K562 (cell line): ENCODE results near the gene HOXC10. TPM values are rescaled to one million over a fixed set of nuclear protein-coding genes. Genes with fewer than 3 reads are reported as not detected.

ENCODE experiments used
- ATF1 ChIP-seq, 2 experiments: fragments of 450-650 bp in 1 of 2; IDR thresholded peaks; 2 replicates each; pipeline ENCODE4 v1.6.1; 2016; ENCODE audit warnings: missing compliant biosample characterization in 1 of 2, missing genetic modification characterization in 1 of 2
- ATF7 ChIP-seq: fragments of 450-650 bp; IDR thresholded peaks from 2 replicates; pipeline ENCODE4 v1.7.1; 2014; ENCODE audit warnings: mild to moderate bottlenecking, moderate library complexity
- CBX3 ChIP-seq, 2 experiments: IDR thresholded peaks; 1 replicate in 1 of 2; 2 replicates in 1 of 2; pipeline ENCODE4 v1.6.1; 2012; ENCODE audit warnings: inconsistent platforms in 2 of 2, low read length in 2 of 2, borderline replicate concordance in 1 of 2, control low read depth in 1 of 2
- CTBP1 ChIP-seq: fragments of 450-650 bp; IDR thresholded peaks from 2 replicates; pipeline ENCODE4 v1.6.1; 2016; ENCODE audit warnings: borderline replicate concordance
- CXXC5 ChIP-seq: fragments of 250-450 bp; sonication (Bioruptor Pico); IDR thresholded peaks from 2 replicates; pipeline ENCODE4 v1.8.0; 2022; ENCODE audit warnings: inconsistent platforms, mild to moderate bottlenecking, moderate library complexity
- EGR1 ChIP-seq: fragments of 450-650 bp; conservative IDR thresholded peaks from 2 replicates; pipeline ENCODE4 v1.6.1; 2017; ENCODE audit warnings: mild to moderate bottlenecking
- JUN ChIP-seq, 2 experiments: sonication (generic) in 1 of 2; formaldehyde crosslinking in 1 of 2; IDR thresholded peaks; 2 replicates each; pipeline versions ENCODE4 v1.6.1 to v1.8.0; 2012 to 2022; ENCODE audit warnings: borderline replicate concordance in 2 of 2, mild to moderate bottlenecking in 2 of 2, improper control_type of control experiment in 1 of 2, low read depth in 1 of 2, low read length in 1 of 2, missing genetic modification reagents in 1 of 2
- NCOA4 ChIP-seq: fragments of 450-650 bp; IDR thresholded peaks from 2 replicates; pipeline ENCODE4 v1.6.1; 2018; ENCODE audit warnings: mild to moderate bottlenecking; ENCODE audit not compliant: partially characterized antibody
- PPARD ChIP-seq: fragments of 250-450 bp; sonication (Bioruptor Pico); IDR thresholded peaks from 2 replicates; pipeline ENCODE4 v1.8.0; 2022; ENCODE audit warnings: inconsistent platforms, mild to moderate bottlenecking, moderate library complexity
- RAD51 ChIP-seq: fragments of 450-650 bp; IDR thresholded peaks from 2 replicates; pipeline ENCODE4 v1.7.1; 2016; ENCODE audit warnings: low read depth, mild to moderate bottlenecking, borderline replicate concordance
- ZBTB1 ChIP-seq: sonication (generic); formaldehyde crosslinking; IDR thresholded peaks from 2 replicates; pipeline ENCODE4 v1.8.1; 2023; ENCODE audit warnings: missing genetic modification reagents, low read depth, mild to moderate bottlenecking, borderline replicate concordance
- ZNF79 ChIP-seq: fragments of 250-450 bp; sonication (Bioruptor Pico); IDR thresholded peaks from 2 replicates; pipeline ENCODE4 v1.4.0; 2020; ENCODE audit warnings: low read depth, mild to moderate bottlenecking, moderate library complexity
- polyA plus RNA-seq, 8 experiments: library from polyadenylated mRNA; depleted of rRNA in 4 of 8; stranded (reverse) in 5 of 8; unstranded in 3 of 8; fragments of >200 nt; fragmentation: Nextera tagmentation in 2 of 8; fragmentation: Illumina TruSeq in 1 of 8; extraction: Ambion mirVana in 2 of 8; extraction: Trizol in 1 of 8; gene quantifications; 2 replicates each; pipeline versions ENCODE4 v1.2.1 to v1.2.3, GENCODE V29; 2011 to 2014; ENCODE audit warnings: inconsistent platforms in 1 of 8, missing spikeins in 1 of 8
- total RNA-seq, 7 experiments: library from RNA; depleted of rRNA in 6 of 7; stranded (reverse); fragments of >200 nt in 6 of 7; fragmentation: Illumina TruSeq in 2 of 7; extraction: Trizol in 2 of 7; gene quantifications; 2 replicates each; pipeline versions ENCODE4 v1.2.1 to v1.2.3, GENCODE V29; 2011 to 2021; ENCODE audit warnings: low replicate concordance in 1 of 7
- TF ChIP-seq, protein P1 (sequence below): fragments of 250-450 bp; sonication (Bioruptor Pico); IDR thresholded peaks from 2 replicates; pipeline ENCODE4 v1.4.0; 2020
- TF ChIP-seq, protein P2 (sequence below): sonication (generic); formaldehyde crosslinking; IDR thresholded peaks from 2 replicates; pipeline ENCODE4 v1.9.0; 2022; ENCODE audit warnings: mild to moderate bottlenecking, missing genetic modification reagents
- TF ChIP-seq, protein P3 (sequence below), 2 experiments: fragments of 450-650 bp; conservative IDR thresholded peaks; 2 replicates each; pipeline ENCODE4 v1.6.1; 2017; ENCODE audit warnings: mild to moderate bottlenecking in 2 of 2, moderate library complexity in 2 of 2
- TF ChIP-seq, protein P4 (sequence below): fragments of 450-650 bp; formaldehyde crosslinking; IDR thresholded peaks from 2 replicates; pipeline ENCODE4 v1.4.0; 2020; ENCODE audit warnings: mild to moderate bottlenecking, mixed read lengths

The HOXC10 gene
- total and polyA plus RNA-seq, 9 of the 15 experiments (the other 6 are each of a cell fraction or from before 2014, with no cell fraction given): 0.13 to 0.77 (median 0.35) TPM; not detected in 2

DNA sequence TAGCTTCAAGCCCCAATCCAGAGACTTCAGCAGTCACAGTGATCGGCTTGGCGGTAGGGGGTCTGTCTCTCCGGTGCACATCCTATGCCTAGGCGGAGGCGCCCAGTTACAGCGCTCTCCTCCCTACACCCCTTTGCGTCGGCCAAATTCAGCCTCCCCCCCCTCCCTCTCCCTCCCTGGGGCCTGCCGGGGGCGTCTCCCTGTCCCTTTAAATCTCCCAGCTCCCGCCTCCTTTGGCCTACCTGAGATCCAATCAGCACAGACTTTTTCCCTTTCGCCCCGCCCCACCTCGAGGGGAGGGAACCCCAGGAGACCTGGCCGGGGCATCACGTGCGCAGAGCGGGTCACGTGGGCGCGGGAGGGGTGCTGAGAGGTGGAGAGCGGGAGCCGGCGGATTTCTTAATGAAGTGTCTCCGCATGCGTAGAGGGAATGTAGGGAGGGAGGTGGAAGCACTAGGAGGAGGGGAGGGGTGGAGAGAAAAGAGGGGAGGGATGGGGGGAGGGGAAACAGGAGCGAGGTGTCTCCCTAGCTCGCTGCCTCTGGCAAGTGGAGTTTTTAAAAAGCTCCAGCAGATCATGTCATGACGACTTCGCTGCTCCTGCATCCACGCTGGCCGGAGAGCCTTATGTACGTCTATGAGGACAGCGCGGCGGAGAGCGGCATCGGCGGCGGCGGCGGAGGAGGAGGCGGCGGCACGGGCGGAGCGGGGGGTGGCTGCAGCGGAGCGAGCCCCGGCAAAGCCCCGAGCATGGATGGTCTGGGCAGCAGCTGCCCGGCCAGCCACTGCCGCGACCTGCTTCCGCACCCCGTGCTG is 46.4 kb upstream of the HOXC10 start, which contains the start of gene HOXC13 (continued):
- TF ChIP-seq, protein P1, sequence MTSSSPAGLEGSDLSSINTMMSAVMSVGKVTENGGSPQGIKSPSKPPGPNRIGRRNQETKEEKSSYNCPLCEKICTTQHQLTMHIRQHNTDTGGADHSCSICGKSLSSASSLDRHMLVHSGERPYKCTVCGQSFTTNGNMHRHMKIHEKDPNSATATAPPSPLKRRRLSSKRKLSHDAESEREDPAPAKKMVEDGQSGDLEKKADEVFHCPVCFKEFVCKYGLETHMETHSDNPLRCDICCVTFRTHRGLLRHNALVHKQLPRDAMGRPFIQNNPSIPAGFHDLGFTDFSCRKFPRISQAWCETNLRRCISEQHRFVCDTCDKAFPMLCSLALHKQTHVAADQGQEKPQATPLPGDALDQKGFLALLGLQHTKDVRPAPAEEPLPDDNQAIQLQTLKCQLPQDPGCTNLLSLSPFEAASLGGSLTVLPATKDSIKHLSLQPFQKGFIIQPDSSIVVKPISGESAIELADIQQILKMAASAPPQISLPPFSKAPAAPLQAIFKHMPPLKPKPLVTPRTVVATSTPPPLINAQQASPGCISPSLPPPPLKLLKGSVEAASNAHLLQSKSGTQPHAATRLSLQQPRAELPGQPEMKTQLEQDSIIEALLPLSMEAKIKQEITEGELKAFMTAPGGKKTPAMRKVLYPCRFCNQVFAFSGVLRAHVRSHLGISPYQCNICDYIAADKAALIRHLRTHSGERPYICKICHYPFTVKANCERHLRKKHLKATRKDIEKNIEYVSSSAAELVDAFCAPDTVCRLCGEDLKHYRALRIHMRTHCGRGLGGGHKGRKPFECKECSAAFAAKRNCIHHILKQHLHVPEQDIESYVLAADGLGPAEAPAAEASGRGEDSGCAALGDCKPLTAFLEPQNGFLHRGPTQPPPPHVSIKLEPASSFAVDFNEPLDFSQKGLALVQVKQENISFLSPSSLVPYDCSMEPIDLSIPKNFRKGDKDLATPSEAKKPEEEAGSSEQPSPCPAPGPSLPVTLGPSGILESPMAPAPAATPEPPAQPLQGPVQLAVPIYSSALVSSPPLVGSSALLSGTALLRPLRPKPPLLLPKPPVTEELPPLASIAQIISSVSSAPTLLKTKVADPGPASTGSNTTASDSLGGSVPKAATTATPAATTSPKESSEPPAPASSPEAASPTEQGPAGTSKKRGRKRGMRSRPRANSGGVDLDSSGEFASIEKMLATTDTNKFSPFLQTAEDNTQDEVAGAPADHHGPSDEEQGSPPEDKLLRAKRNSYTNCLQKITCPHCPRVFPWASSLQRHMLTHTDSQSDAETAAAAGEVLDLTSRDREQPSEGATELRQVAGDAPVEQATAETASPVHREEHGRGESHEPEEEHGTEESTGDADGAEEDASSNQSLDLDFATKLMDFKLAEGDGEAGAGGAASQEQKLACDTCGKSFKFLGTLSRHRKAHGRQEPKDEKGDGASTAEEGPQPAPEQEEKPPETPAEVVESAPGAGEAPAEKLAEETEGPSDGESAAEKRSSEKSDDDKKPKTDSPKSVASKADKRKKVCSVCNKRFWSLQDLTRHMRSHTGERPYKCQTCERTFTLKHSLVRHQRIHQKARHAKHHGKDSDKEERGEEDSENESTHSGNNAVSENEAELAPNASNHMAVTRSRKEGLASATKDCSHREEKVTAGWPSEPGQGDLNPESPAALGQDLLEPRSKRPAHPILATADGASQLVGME (CRISPR knock-in tag): no peak
- TF ChIP-seq, protein P2, sequence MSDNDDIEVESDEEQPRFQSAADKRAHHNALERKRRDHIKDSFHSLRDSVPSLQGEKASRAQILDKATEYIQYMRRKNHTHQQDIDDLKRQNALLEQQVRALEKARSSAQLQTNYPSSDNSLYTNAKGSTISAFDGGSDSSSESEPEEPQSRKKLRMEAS (CRISPR knock-in tag): peak; percentile 90
- TF ChIP-seq ZNF79 (CRISPR knock-in tag) (no peak), EGR1 (peak; percentile 61), ATF1 (CRISPR knock-in tag; IDR thresholded peaks at IDR 0.05) (no peak), ATF1 (tag; IDR thresholded peaks at IDR 0.05) (no peak), CBX3 (IDR thresholded peaks at IDR 0.05; ENCODE audit: borderline replicate concordance in 1 of 2, low read length in 2 of 2) (0 out of 3 replicates have a peak, but pooled peaks of 1 of the 2 experiments have one; percentile 13), CXXC5 (CRISPR knock-in tag) (peak; percentile 31; the same call in 1 of the 2 replicates), CTBP1 (peak; percentile 30; the same call in 1 of the 2 replicates), NCOA4 (no peak), JUN (IDR thresholded peaks at IDR 0.05; ENCODE audit: borderline replicate concordance, low read depth, low read length) (peak; percentile 42; the same call in 1 of the 2 replicates), JUN (CRISPR knock-in tag; IDR thresholded peaks at IDR 0.05; ENCODE audit: borderline replicate concordance) (no peak), ATF7 (peak; percentile 47; the same call in 1 of the 2 replicates), PPARD (CRISPR knock-in tag) (no peak), ZBTB1 (CRISPR knock-in tag) (no peak), RAD51 (peak; percentile 100)
- TF ChIP-seq, protein P3, sequence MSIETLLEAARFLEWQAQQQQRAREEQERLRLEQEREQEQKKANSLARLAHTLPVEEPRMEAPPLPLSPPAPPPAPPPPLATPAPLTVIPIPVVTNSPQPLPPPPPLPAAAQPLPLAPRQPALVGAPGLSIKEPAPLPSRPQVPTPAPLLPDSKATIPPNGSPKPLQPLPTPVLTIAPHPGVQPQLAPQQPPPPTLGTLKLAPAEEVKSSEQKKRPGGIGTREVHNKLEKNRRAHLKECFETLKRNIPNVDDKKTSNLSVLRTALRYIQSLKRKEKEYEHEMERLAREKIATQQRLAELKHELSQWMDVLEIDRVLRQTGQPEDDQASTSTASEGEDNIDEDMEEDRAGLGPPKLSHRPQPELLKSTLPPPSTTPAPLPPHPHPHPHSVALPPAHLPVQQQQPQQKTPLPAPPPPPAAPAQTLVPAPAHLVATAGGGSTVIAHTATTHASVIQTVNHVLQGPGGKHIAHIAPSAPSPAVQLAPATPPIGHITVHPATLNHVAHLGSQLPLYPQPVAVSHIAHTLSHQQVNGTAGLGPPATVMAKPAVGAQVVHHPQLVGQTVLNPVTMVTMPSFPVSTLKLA (conservative IDR thresholded peaks at IDR 0.05): peak; percentile 86 to 93
- TF ChIP-seq, protein P4, sequence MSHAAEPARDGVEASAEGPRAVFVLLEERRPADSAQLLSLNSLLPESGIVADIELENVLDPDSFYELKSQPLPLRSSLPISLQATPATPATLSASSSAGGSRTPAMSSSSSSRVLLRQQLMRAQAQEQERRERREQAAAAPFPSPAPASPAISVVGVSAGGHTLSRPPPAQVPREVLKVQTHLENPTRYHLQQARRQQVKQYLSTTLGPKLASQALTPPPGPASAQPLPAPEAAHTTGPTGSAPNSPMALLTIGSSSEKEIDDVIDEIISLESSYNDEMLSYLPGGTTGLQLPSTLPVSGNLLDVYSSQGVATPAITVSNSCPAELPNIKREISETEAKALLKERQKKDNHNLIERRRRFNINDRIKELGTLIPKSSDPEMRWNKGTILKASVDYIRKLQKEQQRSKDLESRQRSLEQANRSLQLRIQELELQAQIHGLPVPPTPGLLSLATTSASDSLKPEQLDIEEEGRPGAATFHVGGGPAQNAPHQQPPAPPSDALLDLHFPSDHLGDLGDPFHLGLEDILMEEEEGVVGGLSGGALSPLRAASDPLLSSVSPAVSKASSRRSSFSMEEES: peak; percentile 96
